ENCODE data around the gene TRIP4.

- TF ChIP-seq CTCF (IDR thresholded peaks at IDR 0.05) (no peak), POLR2A (IDR thresholded peaks at IDR 0.05) (no peak)
These were observed 65.5 kb downstream of the TRIP4 start for GRCh38 chr15:64452988-64453688.

All from adrenal gland (tissue), 5 donors.